ENCODE measurements around the gene MARCHF6. TPM values are rescaled to one million over a fixed set of nuclear protein-coding genes. Genes with fewer than 3 reads are reported as not detected.

The MARCHF6 gene
- total RNA-seq, 1 experiment from 2014 or later: 129 TPM

- no peak for TF ChIP-seq EZH2 (IDR thresholded peaks at IDR 0.05; ENCODE audit: borderline replicate concordance, low read depth, low read length, poor library complexity, severe bottlenecking)
- no peak for TF ChIP-seq CTCF (conservative IDR thresholded peaks at IDR 0.05; ENCODE audit: low read depth, low read length)
- Histone ChIP-seq H3K36me3 (ENCODE audit: insufficient read depth, low read length, poor library complexity, severe bottlenecking) (no peaks in the 10 kb centered on the region), H3K4me3 (ENCODE audit: low read depth, low read length, poor library complexity, severe bottlenecking) (no peak overlapping the region), H3K27me3 (replicated peaks; ENCODE audit: insufficient read depth, low read depth, low read length, poor library complexity) (no peaks in the 10 kb centered on the region), H3K4me1 (ENCODE audit: insufficient read depth, low read length, poor library complexity, severe bottlenecking) (peaks cover 4% of the 10 kb centered on the region), H3K9me3 (ENCODE audit: low read depth, low read length, poor library complexity, severe bottlenecking) (no peaks in the 10 kb centered on the region), H3K27ac (ENCODE audit: low read depth, low read length, poor library complexity, severe bottlenecking) (no peak overlapping the region)
- POLR2A ChIA-PET (ENCODE audit: low non-redundant PET): no interaction called here
- CTCF ChIA-PET: no interaction called here
- BruUV-seq (replicated peaks): no TSS peak
- DNase-seq (ENCODE audit: low spot score): no peak
- intact Hi-C loops (cut with micrococcal nuclease; ENCODE audit: unreplicated experiment): no loop called here
These were observed 47.4 kb upstream of the MARCHF6 start for GRCh38 chr5:10306114-10306513.

- Histone ChIP-seq H3K4me3 (ENCODE audit: low read depth, low read length, poor library complexity, severe bottlenecking) (peak overlapping the region; percentile 55), H3K27me3 (replicated peaks; ENCODE audit: insufficient read depth, low read depth, low read length, poor library complexity) (no peaks in the 10 kb centered on the region), H3K9me3 (ENCODE audit: low read depth, low read length, poor library complexity, severe bottlenecking) (no peaks in the 10 kb centered on the region), H3K4me1 (ENCODE audit: insufficient read depth, low read length, poor library complexity, severe bottlenecking) (peaks cover 4% of the 10 kb centered on the region), H3K27ac (ENCODE audit: low read depth, low read length, poor library complexity, severe bottlenecking) (no peak overlapping the region), H3K36me3 (ENCODE audit: insufficient read depth, low read length, poor library complexity, severe bottlenecking) (no peaks in the 10 kb centered on the region)
- DNase-seq (ENCODE audit: low spot score): no peak
- ChIA-PET POLR2A (ENCODE audit: low non-redundant PET) (no interaction called here), CTCF (no interaction called here)
- BruUV-seq (replicated peaks): no TSS peak
- intact Hi-C loops (cut with micrococcal nuclease; ENCODE audit: unreplicated experiment): no loop called here
- TF ChIP-seq EZH2 (IDR thresholded peaks at IDR 0.05; ENCODE audit: borderline replicate concordance, low read depth, low read length, poor library complexity, severe bottlenecking): no peak
- TF ChIP-seq CTCF (conservative IDR thresholded peaks at IDR 0.05; ENCODE audit: low read depth, low read length): no peak
These were observed 46.7 kb upstream of the MARCHF6 start for GRCh38 chr5:10306806-10307205.

- peak within 1 kb of the TSS; percentile 55 for H3K4me3 ChIP-seq (ENCODE audit: low read depth, low read length, poor library complexity, severe bottlenecking)
- H3K27me3 ChIP-seq (replicated peaks; ENCODE audit: insufficient read depth, low read depth, low read length, poor library complexity): no peaks in the 10 kb centered on the region
- peak; percentile 68 for DNase-seq (ENCODE audit: low spot score)
- H3K4me1 ChIP-seq (ENCODE audit: insufficient read depth, low read length, poor library complexity, severe bottlenecking): peaks cover 4% of the 10 kb centered on the region
- TF ChIP-seq EZH2 (IDR thresholded peaks at IDR 0.05; ENCODE audit: borderline replicate concordance, low read depth, low read length, poor library complexity, severe bottlenecking): no peak
- TF ChIP-seq CTCF (conservative IDR thresholded peaks at IDR 0.05; ENCODE audit: low read depth, low read length): no peak
- no peaks in the 10 kb centered on the region for H3K9me3 ChIP-seq (ENCODE audit: low read depth, low read length, poor library complexity, severe bottlenecking)
- ChIA-PET CTCF (no interaction called here), POLR2A (ENCODE audit: low non-redundant PET) (no interaction called here)
- H3K27ac ChIP-seq (ENCODE audit: low read depth, low read length, poor library complexity, severe bottlenecking): peak within 1 kb of the TSS; percentile 55
- no TSS peak for BruUV-seq (replicated peaks)
- H3K36me3 ChIP-seq (ENCODE audit: insufficient read depth, low read length, poor library complexity, severe bottlenecking): no peaks in the 10 kb centered on the region
- intact Hi-C loops (cut with micrococcal nuclease; ENCODE audit: unreplicated experiment): no loop called here
These were observed 46.0 kb upstream of the MARCHF6 start, which contains the start of gene CMBL for GRCh38 chr5:10307206-10308148. TSS of gene CMBL (minus strand) at chr5:10307902. CDS start at chr5:10290762, 17,140 bp downstream.
